Mesodermal cell (in vitro differentiated cells): Measurements from ENCODE around the gene PPP1R3D.
"Not testable (repeated sequence)": the region's sequence is repeated elsewhere in the genome, so short reads cannot be mapped to it uniquely, and the experiment has no call there.

ENCODE experiments used
- H3K27ac ChIP-seq: 2 replicates; pipeline ENCODE4 v1.7.0; 2013; ENCODE audit warnings: mild to moderate bottlenecking, low read depth, low read length, moderate library complexity; ENCODE audit not compliant: severe bottlenecking
- H3K36me3 ChIP-seq: 2 replicates; pipeline ENCODE4 v1.7.1; 2013; ENCODE audit warnings: mild to moderate bottlenecking, low read length, moderate library complexity; ENCODE audit not compliant: control insufficient read depth, insufficient read depth
- H3K4me1 ChIP-seq: one replicate; pipeline ENCODE4 v1.7.1; 2013; ENCODE audit warnings: mild to moderate bottlenecking, low read length; ENCODE audit not compliant: insufficient read depth, control insufficient read depth, poor library complexity, severe bottlenecking
- H3K4me3 ChIP-seq: 2 replicates; pipeline ENCODE4 v1.7.0; 2013; ENCODE audit warnings: low read length, control low read depth, mild to moderate bottlenecking; ENCODE audit not compliant: insufficient read depth, poor library complexity, severe bottlenecking; ENCODE audit errors: extremely low read depth
- H3K9me3 ChIP-seq: 2 replicates; pipeline ENCODE4 v1.7.1; 2013; ENCODE audit warnings: mild to moderate bottlenecking, low read length, moderate library complexity; ENCODE audit not compliant: control insufficient read depth
- WGBS, 2 experiments: methylation state at CpG; one replicate each; pipeline ENCODE4 v1.1.5; 2013; ENCODE audit warnings: missing lambda C conversion rate in 2 of 2; ENCODE audit not compliant: insufficient coverage in 2 of 2; 5-methylcytosine and 5-hydroxymethylcytosine counted together

Gene PPP1R3D

GRCh38 chr20:59971428-59971827, 31.3 kb upstream of the PPP1R3D start:
- Histone ChIP-seq H3K9me3 (no peaks in the 10 kb centered on the region), H3K27ac (no peak overlapping the region), H3K36me3 (no peaks in the 10 kb centered on the region), H3K4me1 (no peaks in the 10 kb centered on the region), H3K4me3 (no peak overlapping the region)
- no CpG with 5 or more reads among the region's 1 CpG for WGBS, 2 experiments

GRCh38 chr20:59966428-59966827, 26.3 kb upstream of the PPP1R3D start:
- no peaks in the 10 kb centered on the region for H3K9me3 ChIP-seq
- H3K4me1 ChIP-seq = no peaks in the 10 kb centered on the region
- no peaks in the 10 kb centered on the region for H3K36me3 ChIP-seq
- H3K4me3 ChIP-seq = no peak overlapping the region
- no peak overlapping the region for H3K27ac ChIP-seq
- 88 to 100% methylated on average over 1 of the region's 3 CpGs for WGBS, 2 experiments

- H3K9me3 ChIP-seq = no peaks in the 10 kb centered on the region
- H3K27ac ChIP-seq = no peak overlapping the region
- no peaks in the 10 kb centered on the region for H3K36me3 ChIP-seq
- H3K4me3 ChIP-seq = no peak overlapping the region
- WGBS, 2 experiments = 91 to 96% methylated on average over 6 of the region's 6 CpGs
- no peaks in the 10 kb centered on the region for H3K4me1 ChIP-seq
Measured at GRCh38 chr20:59962155-59962554, 22.1 kb upstream of the PPP1R3D start.

GRCh38 chr20:59961423-59961822, 21.3 kb upstream of the PPP1R3D start:
- no peaks in the 10 kb centered on the region for H3K4me1 ChIP-seq
- no peaks in the 10 kb centered on the region for H3K9me3 ChIP-seq
- no peak overlapping the region for H3K27ac ChIP-seq
- H3K36me3 ChIP-seq = no peaks in the 10 kb centered on the region
- 100% methylated on average over 2 of the region's 2 CpGs for WGBS, 2 experiments
- H3K4me3 ChIP-seq = no peak overlapping the region

GRCh38 chr20:59958626-59959025, 18.5 kb upstream of the PPP1R3D start:
- WGBS, 2 experiments = 82 to 100% methylated on average over 4 of the region's 4 CpGs
- Histone ChIP-seq H3K4me3 (no peak overlapping the region), H3K36me3 (no peaks in the 10 kb centered on the region), H3K4me1 (no peaks in the 10 kb centered on the region), H3K9me3 (no peaks in the 10 kb centered on the region), H3K27ac (no peak overlapping the region)

- no peaks in the 10 kb centered on the region for H3K9me3 ChIP-seq
- WGBS, 2 experiments = 96 to 100% methylated on average over 1 to 3 of the region's 5 CpGs
- H3K36me3 ChIP-seq = no peaks in the 10 kb centered on the region
- no peak within 1 kb of the TSS for H3K27ac ChIP-seq
- no peaks in the 10 kb centered on the region for H3K4me1 ChIP-seq
- no peak within 1 kb of the TSS for H3K4me3 ChIP-seq
Measured at GRCh38 chr20:59958123-59958522, 18.0 kb upstream of the PPP1R3D start, which contains the start of gene CDH26. TSS of gene CDH26 (plus strand) at chr20:59958423. CDS start at chr20:59958727, 304 bp downstream.

GRCh38 chr20:59957568-59957967, 17.5 kb upstream of the PPP1R3D start:
- not testable (repeated sequence) for H3K27ac ChIP-seq, H3K4me3 ChIP-seq, H3K36me3 ChIP-seq, H3K4me1 ChIP-seq, H3K9me3 ChIP-seq

GRCh38 chr20:59955131-59955796, 15.2 kb upstream of the PPP1R3D start:
- no peaks in the 10 kb centered on the region for H3K9me3 ChIP-seq
- H3K4me3 ChIP-seq = no peak overlapping the region
- 84 to 89% methylated on average over 3 to 4 of the region's 8 CpGs for WGBS, 2 experiments
- no peaks in the 10 kb centered on the region for H3K36me3 ChIP-seq
- H3K27ac ChIP-seq = no peak overlapping the region
- no peaks in the 10 kb centered on the region for H3K4me1 ChIP-seq

GRCh38 chr20:59954718-59955117, 14.6 kb upstream of the PPP1R3D start:
- 90 to 93% methylated on average over 2 to 3 of the region's 4 CpGs for WGBS, 2 experiments
- H3K27ac ChIP-seq = no peak overlapping the region

GRCh38 chr20:59949911-59950310, 9.8 kb upstream of the PPP1R3D start:
- no peak overlapping the region for H3K4me3 ChIP-seq
- no peak overlapping the region for H3K27ac ChIP-seq
- peaks cover 11% of the 10 kb centered on the region for H3K4me1 ChIP-seq
- no peaks in the 10 kb centered on the region for H3K36me3 ChIP-seq
- 82 to 93% methylated on average over 3 to 4 of the region's 6 CpGs for WGBS, 2 experiments
- no peaks in the 10 kb centered on the region for H3K9me3 ChIP-seq

More at GRCh38 chr20:59954718-59955117, 14.6 kb upstream of the PPP1R3D start:
- no peaks in the 10 kb centered on the region for H3K9me3 ChIP-seq
- no peaks in the 10 kb centered on the region for H3K4me1 ChIP-seq
- H3K4me3 ChIP-seq = no peak overlapping the region
- no peaks in the 10 kb centered on the region for H3K36me3 ChIP-seq

GRCh38 chr20:59948828-59949720, 9.0 kb upstream of the PPP1R3D start:
- no peak overlapping the region for H3K27ac ChIP-seq
- 8 to 94% methylated on average over 2 of the region's 7 CpGs for WGBS, 2 experiments
- H3K36me3 ChIP-seq = peaks cover 7% of the 10 kb centered on the region
- H3K4me3 ChIP-seq = no peak overlapping the region
- H3K9me3 ChIP-seq = no peaks in the 10 kb centered on the region
- peaks cover 11% of the 10 kb centered on the region for H3K4me1 ChIP-seq
